Endothelial cell of umbilical vein (primary cell): Measurements from ENCODE around the gene NME7. TPM values are rescaled to one million over a fixed set of nuclear protein-coding genes. Genes with fewer than 3 reads are reported as not detected.

Experiments
- BruUV-seq: library from RNA; stranded (reverse); fragments of 400-500 nt; replicated peaks from 2 replicates; lab custom pipeline; 2021; lab: Mats Ljungman, UMichigan
- CTCF ChIA-PET: fragments of 300-600, 350-600 bp; sonication (Branson Sonifier 250); formaldehyde crosslinking; loops from one replicate; lab custom pipeline; 2021; ENCODE audit warnings: antibody characterized with exemption, inconsistent platforms; lab: Charles Lee
- POLR2A ChIA-PET: fragments of 300-600, 350-600 bp; sonication (Branson Sonifier 250); formaldehyde crosslinking; loops from one replicate; lab custom pipeline; 2021; ENCODE audit warnings: antibody characterized with exemption, inconsistent platforms; lab: Charles Lee
- DNase-seq: peaks from one replicate; pipeline ENCODE4 v3.0.0-alpha.2; 2011; ENCODE audit warnings: low read depth, low spot score
- FAIRE-seq: peaks from 2 replicates; lab custom pipeline; 2011; peaks lifted over from hg19 to GRCh38; lab: Jason Lieb, UNC
- H2AFZ ChIP-seq: 2 replicates; pipeline ENCODE4 v1.6.0; 2012; ENCODE audit warnings: low read depth, low read length, control low read depth, inconsistent platforms
- H3K27ac ChIP-seq: 2 replicates; pipeline ENCODE4 v1.5.1; 2011; ENCODE audit warnings: low read depth, mild to moderate bottlenecking, control low read depth, low read length, moderate library complexity; ENCODE audit not compliant: insufficient read depth
- H3K27me3 ChIP-seq, 2 experiments: 2 replicates each; pipeline versions ENCODE4 v1.6.0 to v1.6.1; 2011; ENCODE audit warnings: low read length in 2 of 2, mixed read lengths in 1 of 2; ENCODE audit not compliant: control insufficient read depth in 2 of 2, insufficient read depth in 2 of 2
- H3K36me3 ChIP-seq, 2 experiments: 2 replicates in 1 of 2; 3 replicates in 1 of 2; pipeline ENCODE4 v1.5.1; 2011; ENCODE audit warnings: low read length in 2 of 2, mild to moderate bottlenecking in 1 of 2, moderate library complexity in 1 of 2; ENCODE audit not compliant: control insufficient read depth in 2 of 2, insufficient read depth in 2 of 2; ENCODE audit errors: extremely low read depth in 1 of 2
- H3K4me1 ChIP-seq: 3 replicates; pipeline ENCODE4 v1.5.1; 2011; ENCODE audit warnings: mild to moderate bottlenecking, low read length; ENCODE audit not compliant: control insufficient read depth, insufficient read depth; ENCODE audit errors: extremely low read depth
- H3K4me2 ChIP-seq: 2 replicates; pipeline ENCODE4 v1.6.1; 2011; ENCODE audit warnings: low read length, control low read depth, mixed read lengths; ENCODE audit not compliant: insufficient read depth
- H3K4me3 ChIP-seq, 3 experiments: fragments of 200-600 bp in 1 of 3; sonication (generic), shearing (Covaris generic) in 1 of 3; replicated peaks in 1 of 3; 2 replicates each; pipeline ENCODE4 v1.5.1; 2011 to 2016; ENCODE audit warnings: control low read depth in 3 of 3, low read length in 3 of 3, mild to moderate bottlenecking in 2 of 3, inconsistent platforms in 1 of 3, low read depth in 1 of 3, moderate library complexity in 1 of 3; ENCODE audit not compliant: insufficient read depth in 1 of 3
- H3K79me2 ChIP-seq: 2 replicates; pipeline ENCODE4 v1.6.0; 2012; ENCODE audit warnings: low read length, inconsistent platforms; ENCODE audit not compliant: control insufficient read depth, insufficient read depth
- H3K9ac ChIP-seq: replicated peaks from 2 replicates; pipeline ENCODE3; 2011; ENCODE audit warnings: low read length, control low read depth; ENCODE audit not compliant: insufficient read depth; ENCODE audit errors: extremely low read depth
- H3K9me1 ChIP-seq: replicated peaks from 3 replicates; pipeline ENCODE4 v1.6.0; 2011; ENCODE audit warnings: mild to moderate bottlenecking, low read length; ENCODE audit not compliant: control insufficient read depth, insufficient read depth; ENCODE audit errors: extremely low read depth
- H3K9me3 ChIP-seq: replicated peaks from 2 replicates; pipeline ENCODE4 v1.5.1; 2012; ENCODE audit warnings: low read length, inconsistent platforms; ENCODE audit not compliant: control insufficient read depth, insufficient read depth
- H4K20me1 ChIP-seq: replicated peaks from 2 replicates; pipeline ENCODE3; 2011; ENCODE audit warnings: mild to moderate bottlenecking, low read length; ENCODE audit not compliant: control insufficient read depth, insufficient read depth; ENCODE audit errors: extremely low read depth
- CTCF ChIP-seq, 2 donors: IDR thresholded peaks; 1 replicate in 1 of 2; 2 replicates in 1 of 2; pipeline ENCODE4 v1.5.1; 2011; ENCODE audit warnings: low read length in 2 of 2, mild to moderate bottlenecking in 2 of 2, moderate library complexity in 2 of 2, control low read depth in 1 of 2, inconsistent platforms in 1 of 2, low read depth in 1 of 2; ENCODE audit not compliant: insufficient read depth in 1 of 2; ENCODE audit errors: extremely low read depth in 1 of 2
- EZH2 ChIP-seq: IDR thresholded peaks from 2 replicates; pipeline ENCODE4 v1.6.1; 2012; ENCODE audit warnings: borderline replicate concordance, low read depth, mild to moderate bottlenecking, moderate library complexity, low read length, inconsistent platforms; ENCODE audit not compliant: severe bottlenecking
- FOS ChIP-seq: IDR thresholded peaks from 2 replicates; pipeline ENCODE4 v1.6.1; 2011; ENCODE audit warnings: mild to moderate bottlenecking, low read length, moderate library complexity, borderline replicate concordance; ENCODE audit not compliant: insufficient read depth
- GATA2 ChIP-seq: IDR thresholded peaks from 2 replicates; pipeline ENCODE4 v1.7.0; 2011; ENCODE audit warnings: low read depth, mild to moderate bottlenecking, moderate library complexity, mixed read lengths, low read length; ENCODE audit not compliant: insufficient read length, insufficient read depth
- JUN ChIP-seq: IDR thresholded peaks from 2 replicates; pipeline ENCODE4 v1.6.1; 2011; ENCODE audit warnings: borderline replicate concordance, low read depth; ENCODE audit not compliant: insufficient read length, insufficient read depth
- MAX ChIP-seq: IDR thresholded peaks from 2 replicates; pipeline ENCODE4 v1.6.1; 2011; ENCODE audit not compliant: insufficient read depth, insufficient read length
- MYC ChIP-seq: IDR thresholded peaks from one replicate; pipeline ENCODE4 v1.6.1; 2011; ENCODE audit warnings: mild to moderate bottlenecking, low read depth, low read length
- POLR2A ChIP-seq: IDR thresholded peaks from 2 replicates; pipeline ENCODE4 v1.6.1; 2012; ENCODE audit warnings: low read depth, mild to moderate bottlenecking, control low read depth, low read length
- POLR2AphosphoS5 ChIP-seq: IDR thresholded peaks from 2 replicates; pipeline ENCODE4 v1.6.1; 2012; ENCODE audit warnings: low read depth, mild to moderate bottlenecking, control low read depth, low read length, moderate library complexity; ENCODE audit not compliant: insufficient read depth
- dilution Hi-C: fragments of 300-500 bp; cut with MboI; formaldehyde crosslinking; loops from one replicate; pipeline ENCODE4 v1.15.0; 2019; ENCODE audit warnings: low sequenced_read_pairs; ENCODE audit not compliant: extremely low pct_ligation_motif_present
- intact Hi-C: fragments of 100-400 bp; cut with micrococcal nuclease; formaldehyde crosslinking; loops from one replicate; pipeline ENCODE4 v1.10.0; 2022
- polyA plus RNA-seq, 4 experiments: library from polyadenylated mRNA; depleted of rRNA in 3 of 4; stranded (reverse) in 3 of 4; unstranded in 1 of 4; fragments of >200 nt; gene quantifications; 2 replicates each; pipeline versions ENCODE4 v1.2.1 to v1.2.3, GENCODE V29; 2011 to 2012; ENCODE audit warnings: missing spikeins in 1 of 4
- total RNA-seq: library from RNA; stranded (reverse); gene quantifications from 2 replicates; pipeline ENCODE4 v1.2.3, GENCODE V29; 2021

The NME7 gene
- total and polyA plus RNA-seq, 2 donors (not counting 3 experiments of a cell fraction or from before 2014, with no cell fraction given) = 16.5 to 25.3 TPM

- POLR2A ChIA-PET = interaction anchor here (1.1 kb wide), 1 partner anchor 261 kb away, joined by 4 read pairs; no protein-coding TSS in a partner anchor
Observed at GRCh38 chr1:169368406-169368769, 791 bp upstream of the NME7 start.

More at GRCh38 chr1:169368406-169368769, 791 bp upstream of the NME7 start:
- Histone ChIP-seq H3K79me2 (peaks cover 42% of the 10 kb centered on the region), H3K9me3 (no peaks in the 10 kb centered on the region), H3K36me3 (peaks cover 0 to 2% of the 10 kb centered on the region in 2 experiments), H3K9me1 (no peaks in the 10 kb centered on the region), H3K9ac (peak overlapping the region; percentile 94), H3K4me3 (peak overlapping the region; percentile 97 to 100 (median 98)), H3K27me3 (no peaks in the 10 kb centered on the region), H2AFZ (peak overlapping the region; percentile 56), H3K4me1 (peaks cover 15% of the 10 kb centered on the region), H3K4me2 (peak overlapping the region; percentile 97), H4K20me1 (no peaks in the 10 kb centered on the region), H3K27ac (peak overlapping the region; percentile 96)
- FAIRE-seq = no peak
- CTCF ChIA-PET = interaction anchor here (0.8 to 2.9 kb wide), 9 partner anchors 10 to 765 kb away, joined by 3 to 17 read pairs (median 3); partner anchors contain the start of gene SLC19A2
- DNase-seq = peak; percentile 51
- dilution Hi-C loops = no loop called here
- TSS peak; percentile 57 for BruUV-seq
- TF ChIP-seq MYC = no peak
- TF ChIP-seq FOS = no peak
- TF ChIP-seq GATA2 = no peak
- no peak for TF ChIP-seq CTCF (IDR thresholded peaks at IDR 0.05; ENCODE audit: extremely low read depth in 1 of 2, insufficient read depth in 1 of 2, low read depth in 1 of 2, low read length in 2 of 2)
- TF ChIP-seq MAX = no peak
- no peak for TF ChIP-seq JUN
- no peak for TF ChIP-seq POLR2A
- no peak for TF ChIP-seq EZH2
- TF ChIP-seq POLR2AphosphoS5 = no peak
- intact Hi-C loops = loop anchor here (1.0 to 10.0 kb wide), 5 partner anchors 104 to 1654 kb away; partner anchors contain the start of gene METTL18
